GM18502 (cell line): ENCODE measurements around the gene ARFGAP2.
A peak's percentile ranks its signal among the peaks of the same experiment; 100 is the strongest.
"Not testable (repeated sequence)": the region's sequence is repeated elsewhere in the genome, so short reads cannot be mapped to it uniquely, and the experiment has no call there.

Experiments
- ATAC-seq: cut with Tn5 transposase; IDR thresholded peaks from one replicate; pipeline ENCODE4 v1.9.1; 2021; ENCODE audit warnings: mild to moderate bottlenecking; ENCODE audit not compliant: unreplicated experiment, poor library complexity

Gene ARFGAP2

GRCh38 chr11:47176328-47177228, at the start of gene ARFGAP2:
Gene ARFGAP2 (minus strand): TSS chr11:47176879. CDS start chr11:47176853, 26 bp downstream.
- peak; percentile 87 for ATAC-seq

DNA sequence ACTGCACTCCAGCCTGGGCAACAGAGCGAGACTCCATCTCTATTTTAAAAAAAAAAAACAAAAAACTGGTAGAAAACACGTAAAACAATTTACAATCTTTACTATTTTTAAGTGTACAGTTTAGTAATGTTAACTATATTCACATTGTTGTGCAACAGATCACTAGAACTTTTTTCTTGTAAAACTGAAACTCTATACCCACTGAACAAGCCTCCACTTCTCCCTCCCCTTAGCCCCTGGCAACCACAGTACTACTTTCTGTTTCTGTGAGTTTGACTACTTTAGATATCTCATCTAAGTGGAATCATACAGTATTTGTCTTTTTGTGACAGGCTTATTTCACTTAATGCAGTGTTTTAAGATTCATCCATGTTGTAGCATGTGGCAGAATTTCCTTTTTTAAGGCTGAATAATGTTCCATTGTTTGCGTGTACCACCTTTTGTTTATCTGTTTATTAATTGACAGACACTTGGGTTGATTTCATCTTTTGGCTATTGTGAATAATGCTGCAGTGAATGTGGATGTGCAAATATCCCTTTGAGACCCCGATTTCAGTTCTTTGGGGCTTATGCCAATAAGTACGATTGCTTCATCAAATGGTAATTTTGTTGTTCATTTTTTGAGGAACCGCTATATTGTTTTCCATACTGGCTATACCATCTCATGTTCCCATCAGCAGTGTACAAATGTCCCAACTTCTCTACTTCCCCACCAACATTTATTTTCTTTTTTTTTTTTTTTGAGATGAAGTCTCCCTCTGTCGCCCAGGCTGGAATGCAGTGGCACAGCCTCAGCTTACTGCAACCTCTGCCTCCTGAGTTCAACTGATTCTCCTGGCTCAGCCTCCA, 49.1 kb upstream of the ARFGAP2 start:
- ATAC-seq, result peak; percentile 82

- no peak for ATAC-seq
Observed at GRCh38 chr11:47222696-47223095, 46.0 kb upstream of the ARFGAP2 start.

DNA sequence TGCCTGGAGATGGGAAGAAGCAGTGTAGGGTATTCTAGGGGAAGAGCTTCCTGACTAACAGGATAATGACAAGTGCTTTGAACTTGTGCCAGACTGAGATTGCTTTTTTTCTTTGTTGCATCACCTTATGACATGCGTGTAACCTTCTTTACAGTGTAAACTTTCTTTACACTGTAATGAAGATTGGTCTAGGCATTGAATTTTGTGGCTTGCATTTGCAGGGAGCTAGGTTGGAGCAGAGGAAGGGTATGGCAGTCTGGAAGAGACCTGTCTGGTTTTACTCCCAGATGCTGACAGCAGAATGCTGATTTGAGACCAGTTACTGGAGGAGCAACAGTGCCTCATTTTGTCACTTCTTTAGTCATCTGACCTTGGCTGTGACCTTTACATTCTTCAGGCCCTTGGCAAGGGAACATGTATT, 43.7 kb upstream of the ARFGAP2 start:
- ATAC-seq, result no peak

DNA sequence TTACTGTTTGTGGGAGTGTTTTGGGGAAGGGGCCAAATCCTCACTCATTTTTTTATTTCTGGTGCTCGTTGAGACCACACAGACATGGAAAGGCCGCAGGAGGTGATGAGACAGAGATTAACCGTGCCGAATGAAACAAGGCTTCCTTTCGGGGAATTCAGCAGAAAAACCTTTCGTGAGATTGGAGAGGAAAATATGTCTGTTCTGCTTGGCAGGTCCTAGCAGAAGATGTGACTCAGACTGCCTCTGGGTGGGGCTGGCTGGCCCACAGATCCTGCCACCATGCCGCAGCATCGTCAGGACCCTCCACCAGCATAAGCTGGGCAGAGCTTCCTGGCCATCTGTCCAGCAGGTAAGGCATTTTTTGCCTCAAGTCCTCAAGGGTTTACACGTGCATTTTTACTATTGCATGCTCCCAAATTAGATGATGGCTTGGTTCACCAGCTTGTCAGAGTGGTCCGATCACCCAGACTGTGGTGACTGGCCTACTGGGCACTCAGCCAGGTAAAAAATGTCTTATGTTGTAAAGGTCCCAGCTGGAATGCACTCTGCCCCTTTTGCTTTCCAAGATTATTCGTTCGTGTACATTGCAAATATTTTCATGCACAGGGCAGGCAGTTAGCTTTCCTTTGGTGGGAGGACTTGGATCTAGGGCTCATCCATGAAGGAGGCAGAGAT, 39.6 kb upstream of the ARFGAP2 start:
- ATAC-seq, result peak; percentile 43

DNA sequence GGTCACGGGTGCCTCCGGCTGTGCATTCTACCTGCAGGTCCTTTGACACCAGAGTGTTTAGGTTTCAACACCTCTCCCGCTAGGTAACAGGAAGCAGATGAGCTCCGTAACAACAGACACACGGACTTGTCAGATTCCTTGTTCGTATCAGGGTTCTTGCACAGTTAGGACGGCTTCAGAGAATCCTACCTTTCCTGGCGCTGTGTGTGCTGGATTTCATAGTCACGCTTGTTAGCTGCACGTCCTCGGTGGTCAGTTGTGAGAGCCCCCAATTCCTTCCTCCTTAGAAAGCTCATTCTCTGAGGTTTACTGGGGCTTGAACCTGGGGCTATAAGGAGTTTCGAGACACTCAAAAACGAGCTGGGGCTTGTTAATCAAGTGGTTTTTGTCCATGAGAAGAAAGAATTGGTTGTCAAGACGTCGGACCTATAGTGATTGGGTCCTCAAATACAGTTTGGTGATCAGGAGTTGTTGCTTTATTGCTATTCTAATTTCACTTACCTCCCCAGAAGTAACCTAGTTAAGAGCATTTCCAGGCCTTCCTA, 38.8 kb upstream of the ARFGAP2 start:
- ATAC-seq, result no peak

GRCh38 chr11:47213950-47214565, 37.4 kb upstream of the ARFGAP2 start:
- peak; percentile 68 for ATAC-seq

DNA sequence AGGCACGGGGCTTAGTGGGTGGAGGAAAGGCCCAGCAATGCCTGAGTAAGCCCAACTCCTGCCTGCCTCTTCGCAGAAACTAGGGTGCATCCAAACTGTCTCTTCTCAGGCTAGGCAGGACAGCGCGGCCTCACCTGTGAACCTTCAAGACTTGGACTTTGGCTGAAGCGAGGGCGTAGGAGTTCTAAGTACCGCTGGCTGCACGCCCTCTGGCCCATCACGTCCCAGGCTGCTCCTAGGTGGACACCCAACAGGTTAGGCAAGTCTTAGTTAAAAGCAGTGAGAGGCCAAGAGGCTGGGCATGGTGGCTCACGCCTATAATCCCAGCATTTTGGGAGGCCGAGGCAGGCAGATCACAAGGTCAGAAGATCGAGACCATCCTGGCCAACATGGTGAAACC, 36.3 kb upstream of the ARFGAP2 start:
- no peak for ATAC-seq

GRCh38 chr11:47208628-47209027, 31.9 kb upstream of the ARFGAP2 start:
- no peak for ATAC-seq

GRCh38 chr11:47208008-47208552, 31.4 kb upstream of the ARFGAP2 start:
- ATAC-seq, result not testable (repeated sequence)

- no peak for ATAC-seq
Observed at GRCh38 chr11:47207459-47207858, 30.8 kb upstream of the ARFGAP2 start.

DNA sequence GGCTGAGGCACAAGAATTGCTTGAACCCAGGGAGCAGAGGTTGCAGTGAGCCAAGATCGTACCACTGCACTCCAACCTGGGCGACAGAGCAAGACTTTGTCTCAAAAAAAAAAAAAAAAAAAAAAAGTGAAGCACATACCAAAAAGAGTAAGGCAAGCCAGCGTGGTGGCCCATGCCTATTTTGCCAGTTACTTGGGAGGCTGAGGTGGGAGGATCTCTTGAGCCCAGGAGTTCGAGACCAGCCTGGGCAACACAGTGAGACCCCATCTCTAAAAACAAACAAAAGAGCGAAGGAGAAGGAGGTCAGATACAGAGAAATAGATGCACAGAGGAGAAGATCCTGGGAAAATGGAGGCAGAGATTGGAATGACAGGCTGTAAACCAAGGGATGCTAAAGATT, 29.9 kb upstream of the ARFGAP2 start:
- ATAC-seq, result not testable (repeated sequence)

GRCh38 chr11:47204637-47204989, 27.9 kb upstream of the ARFGAP2 start:
- no peak for ATAC-seq

DNA sequence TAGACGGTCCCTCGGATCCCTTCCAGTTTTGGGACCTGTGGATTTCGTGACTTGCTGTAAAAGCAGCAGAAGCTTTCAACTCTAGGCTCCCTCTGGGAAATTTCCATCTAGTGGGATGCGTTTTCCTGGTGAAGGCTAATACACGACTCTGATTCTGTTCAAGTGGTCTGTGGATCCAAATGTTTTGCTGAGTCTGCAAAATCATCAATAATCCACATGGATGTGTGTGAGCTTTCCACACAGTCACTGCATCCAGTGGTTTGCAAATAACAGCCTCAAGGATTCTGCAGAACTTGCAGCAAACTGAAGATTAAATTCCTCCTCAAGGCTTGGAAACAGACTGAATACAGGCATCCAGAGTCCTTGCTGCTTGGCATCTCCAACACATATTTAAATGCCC, 25.9 kb upstream of the ARFGAP2 start:
- no peak for ATAC-seq

- ATAC-seq, result no peak
Observed at GRCh38 chr11:47201015-47201414, 24.3 kb upstream of the ARFGAP2 start.

DNA sequence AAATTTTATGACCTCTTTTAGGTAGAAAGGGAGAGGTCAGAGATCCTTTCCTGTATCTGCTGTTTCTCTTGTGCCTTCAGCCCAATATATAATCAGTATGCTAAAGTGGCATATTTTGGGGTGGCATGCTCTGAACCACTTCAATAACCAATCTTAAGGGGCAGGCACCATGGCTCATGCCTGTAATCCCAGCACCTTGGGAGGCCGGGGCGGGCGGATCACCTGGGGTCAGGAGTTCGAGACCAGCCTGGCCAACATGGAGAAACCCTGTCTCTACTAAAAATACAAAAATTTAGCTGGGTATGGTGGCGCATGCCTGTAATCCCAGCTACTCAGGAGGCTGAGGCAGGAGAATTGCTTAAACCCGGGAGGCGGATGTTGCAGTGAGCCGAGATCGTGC, 21.5 kb upstream of the ARFGAP2 start:
- not testable (repeated sequence) for ATAC-seq

DNA sequence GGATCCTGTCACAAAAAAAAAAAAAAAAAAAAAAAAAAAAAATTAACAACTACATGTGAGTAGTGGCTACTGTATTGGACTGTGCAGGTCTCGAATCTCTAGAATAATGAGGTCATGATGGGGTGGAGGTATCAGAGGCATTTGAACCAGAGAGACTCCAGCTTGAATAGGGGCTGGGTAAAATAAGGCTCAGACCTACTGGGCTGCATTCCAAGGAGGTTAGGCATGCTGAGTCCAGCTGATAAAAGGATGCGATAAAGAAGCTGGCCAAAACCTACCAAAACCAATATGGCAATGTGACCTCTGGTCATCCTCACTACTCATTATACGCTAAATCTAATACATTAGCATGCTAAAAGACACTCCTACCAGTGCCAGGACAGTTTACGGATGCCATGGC, 15.4 kb upstream of the ARFGAP2 start:
- no peak for ATAC-seq

DNA sequence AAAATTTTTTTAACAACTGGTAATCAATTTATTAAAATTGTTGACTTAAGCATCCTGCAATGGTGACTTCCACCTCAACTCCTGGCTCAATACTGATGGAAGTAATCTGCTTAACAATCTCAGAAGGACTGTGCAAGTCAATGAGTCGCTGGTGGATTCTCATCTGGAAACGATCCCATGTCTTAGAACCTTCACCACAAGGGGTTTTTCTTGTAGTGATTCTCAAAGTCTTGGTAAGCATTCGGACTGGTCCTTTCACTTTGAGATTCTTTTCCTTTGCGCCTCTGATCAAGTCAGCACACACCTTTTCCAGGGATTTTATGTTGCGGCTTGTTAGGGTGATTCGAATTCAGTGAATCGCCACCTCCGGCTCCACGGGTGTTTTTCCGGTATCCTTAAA, 14.5 kb upstream of the ARFGAP2 start:
- not testable (repeated sequence) for ATAC-seq

DNA sequence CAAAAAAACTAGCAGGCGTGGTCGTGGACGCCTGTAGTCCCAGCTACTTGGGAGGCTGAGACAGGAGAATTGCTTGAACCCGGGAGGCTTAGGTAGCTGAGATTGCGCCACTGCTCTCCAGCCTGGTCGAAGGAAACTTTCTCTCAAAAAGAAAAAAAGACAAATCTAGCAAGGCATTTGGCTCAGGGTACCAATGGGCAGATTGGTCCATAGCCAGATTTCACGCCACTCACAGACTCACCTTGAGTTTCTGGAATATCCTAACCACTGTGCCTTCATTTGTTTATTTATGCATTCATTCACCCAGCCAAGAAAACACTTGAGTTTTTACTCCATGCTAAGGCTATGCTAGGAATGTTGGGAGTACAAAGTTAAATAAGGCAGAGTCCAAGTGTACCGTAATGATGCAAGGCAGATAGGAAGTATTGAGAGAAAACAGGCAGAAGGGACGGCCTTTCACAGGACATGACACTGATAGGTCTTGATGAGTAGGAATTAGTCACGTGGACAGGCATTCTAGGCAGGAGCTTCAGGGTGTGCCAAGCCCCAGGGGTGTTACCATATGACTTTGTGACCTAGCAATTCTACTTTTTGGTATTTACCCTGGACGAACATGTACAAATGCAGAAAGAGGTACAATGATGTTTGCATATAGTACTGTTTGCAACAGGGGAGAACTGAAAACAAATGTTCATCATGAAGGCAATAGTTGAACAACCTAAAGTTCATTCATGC, 12.6 kb upstream of the ARFGAP2 start:
- ATAC-seq, result no peak
